GM18907 (cell line): ENCODE data around the gene NUCB2.

Experiments used
- ATAC-seq: cut with Tn5 transposase; IDR thresholded peaks from one replicate; pipeline ENCODE4 v1.9.1; 2021; ENCODE audit warnings: mild to moderate bottlenecking, moderate library complexity; ENCODE audit not compliant: unreplicated experiment

The NUCB2 gene

GRCh38 chr11:17328871-17329494 lies 52.4 kb downstream of the NUCB2 start:
- ATAC-seq: no peak

DNA sequence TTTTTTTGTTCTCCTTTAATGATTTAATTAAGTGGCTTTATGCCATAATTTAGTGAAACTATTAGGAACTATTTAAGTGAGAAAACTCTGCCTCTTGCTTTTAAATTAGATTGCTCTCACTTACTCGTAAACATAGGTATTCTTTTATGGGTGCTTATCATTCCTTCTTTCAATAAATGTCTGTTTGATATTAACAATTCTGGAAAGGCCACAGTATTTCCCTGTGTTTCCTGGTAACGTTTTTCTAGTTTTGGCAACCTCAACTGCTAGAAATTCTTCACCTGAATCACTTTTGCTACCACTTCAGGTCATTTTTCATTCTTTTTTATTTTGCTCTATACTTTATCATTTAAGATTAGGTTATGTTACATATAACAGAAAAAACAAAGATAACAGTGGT lies 55.1 kb downstream of the NUCB2 start:
- ATAC-seq: no peak

DNA sequence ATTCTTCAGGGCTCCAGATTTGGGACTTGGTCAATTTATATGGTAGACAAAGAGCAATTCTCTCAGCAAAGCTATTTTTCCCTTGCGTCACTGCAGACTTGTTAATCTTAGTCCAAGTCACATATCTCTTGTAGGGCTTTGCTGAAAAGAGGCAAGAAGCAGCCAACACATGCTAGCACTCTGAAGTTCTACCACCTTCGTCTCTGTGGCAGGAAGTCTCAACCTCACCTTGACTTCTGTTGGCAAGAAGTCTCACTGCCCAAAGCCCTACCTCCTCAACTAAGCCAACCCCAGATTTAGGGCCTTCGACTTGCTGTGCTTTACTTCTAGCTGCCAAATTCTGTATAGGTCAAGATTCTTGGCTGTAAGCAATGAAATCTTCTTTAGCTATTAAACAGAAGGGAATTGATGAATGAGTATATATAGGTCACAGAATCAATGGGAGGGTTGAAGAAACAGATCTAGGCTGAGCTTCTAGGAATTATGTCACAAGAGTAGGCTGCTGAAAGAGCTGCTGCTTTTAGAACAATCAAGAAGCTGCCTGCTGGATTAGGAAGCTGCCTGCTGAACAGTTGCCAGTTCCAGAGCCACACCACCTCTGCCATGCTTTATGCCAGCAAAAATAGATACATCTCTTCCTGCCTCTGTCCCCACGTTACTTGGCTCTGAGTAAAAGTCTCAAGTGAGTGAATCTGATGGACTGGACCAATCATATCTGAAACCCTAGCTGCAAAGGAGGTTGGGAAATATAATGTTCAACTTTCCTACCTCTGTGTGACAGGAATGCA lies 57.5 kb downstream of the NUCB2 start:
- ATAC-seq: no peak

- no peak for ATAC-seq
These were observed 66.7 kb downstream of the NUCB2 start for GRCh38 chr11:17343257-17343656.

DNA sequence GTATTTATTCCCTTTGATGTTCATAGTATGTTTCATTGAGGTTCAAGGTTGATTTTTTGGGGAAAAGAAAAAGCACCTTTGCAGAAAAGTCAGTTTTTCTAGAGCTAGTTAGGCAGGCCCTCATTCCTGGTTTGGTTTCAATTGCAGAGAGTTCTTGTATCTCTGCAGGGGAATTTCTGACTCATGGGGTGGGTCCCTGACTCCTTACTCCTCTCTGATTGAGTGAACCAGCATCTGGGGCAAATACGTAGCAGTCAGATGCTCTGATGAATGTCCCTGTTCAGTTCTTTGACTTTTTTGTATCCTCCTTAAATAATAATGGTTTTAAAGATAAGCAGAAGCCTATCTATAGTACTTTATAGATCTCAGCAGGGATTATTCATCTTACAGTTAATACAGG lies 67.4 kb downstream of the NUCB2 start:
- no peak for ATAC-seq

DNA sequence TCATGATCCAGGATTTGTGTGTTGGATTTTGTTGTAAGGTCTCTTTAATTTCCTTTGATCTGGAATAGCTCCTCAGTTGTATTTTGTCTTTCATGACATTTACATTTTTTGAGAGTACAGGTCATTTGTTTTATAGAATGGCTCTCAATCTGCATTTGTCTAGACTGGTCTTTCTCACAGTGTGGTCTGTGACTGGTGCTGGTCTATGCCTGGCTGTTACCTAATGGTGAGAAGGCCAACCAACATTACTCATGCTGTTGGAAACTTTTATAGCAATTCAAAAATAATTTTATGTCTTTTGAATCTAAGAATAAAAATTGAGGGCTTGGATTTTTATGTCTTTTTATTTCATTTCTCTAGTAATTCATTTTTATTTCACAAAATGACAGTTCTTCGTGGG lies 71.1 kb downstream of the NUCB2 start:
- ATAC-seq: no peak

GRCh38 chr11:17350455-17351171 lies 74.1 kb downstream of the NUCB2 start:
- ATAC-seq: no peak

GRCh38 chr11:17351172-17351509 lies 74.6 kb downstream of the NUCB2 start:
- no peak for ATAC-seq

DNA sequence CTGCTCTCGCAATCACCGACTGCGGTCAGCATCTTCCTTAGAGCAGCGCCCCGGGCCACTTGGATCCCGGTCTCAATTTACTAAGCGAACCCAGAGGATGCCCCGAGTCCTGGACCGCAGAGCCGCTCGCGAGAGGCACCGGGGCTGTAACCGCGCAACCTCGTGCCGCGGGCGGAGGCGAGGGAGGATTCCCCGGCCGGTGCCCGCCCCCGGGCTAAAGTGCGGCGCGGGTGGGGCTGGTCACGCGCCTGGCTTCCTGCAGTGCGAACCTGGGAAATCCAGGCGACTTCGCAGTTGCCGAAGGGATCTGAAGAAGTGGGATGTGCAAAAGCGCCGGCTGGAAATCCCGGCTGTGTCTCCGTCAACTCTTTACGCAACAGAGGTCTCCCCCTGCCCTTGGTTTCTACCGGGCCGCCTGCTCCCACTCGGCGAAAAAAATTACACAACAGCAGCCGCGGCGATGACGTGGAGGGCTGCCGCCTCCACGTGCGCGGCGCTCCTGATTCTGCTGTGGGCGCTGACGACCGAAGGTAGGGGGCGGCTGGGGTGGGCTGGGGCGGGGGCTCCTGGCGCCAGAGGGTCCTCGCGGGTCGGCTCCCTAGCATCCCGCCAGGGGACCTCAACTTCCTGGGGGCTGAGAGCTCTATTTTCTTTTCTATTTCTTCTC lies 75.1 kb downstream of the NUCB2 start, which contains the start of gene NCR3LG1:
TSS of gene NCR3LG1 (plus strand) at position 291 of the 667 bp plus-strand sequence. CDS start at position 461, 170 bp downstream.
- no peak for ATAC-seq

- ATAC-seq: peak; percentile 38
These were observed 76.6 kb downstream of the NUCB2 start for GRCh38 chr11:17352950-17353820.

- no peak for ATAC-seq
These were observed 77.5 kb downstream of the NUCB2 start for GRCh38 chr11:17353821-17354600.

DNA sequence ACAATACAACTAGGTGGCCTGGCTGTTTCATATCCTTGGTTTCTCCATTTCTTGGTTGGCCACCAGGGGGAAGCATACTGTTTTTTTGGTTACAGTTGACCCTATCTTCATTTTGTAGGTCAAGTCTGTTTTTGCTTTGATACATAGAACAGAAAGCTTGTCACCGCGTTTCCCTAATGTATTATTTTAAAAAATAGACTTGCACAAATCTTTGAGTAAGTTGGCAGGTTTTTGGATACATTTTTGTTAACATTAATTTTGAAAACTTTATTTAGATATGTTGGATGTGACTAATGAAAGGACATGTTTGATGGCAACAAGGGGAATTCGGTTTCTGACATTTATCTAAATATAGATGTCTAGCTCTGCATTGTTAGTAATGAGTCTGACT lies 78.1 kb downstream of the NUCB2 start:
- ATAC-seq: no peak

GRCh38 chr11:17366495-17366894 lies 90.0 kb downstream of the NUCB2 start:
- ATAC-seq: no peak

GRCh38 chr11:17368551-17368950 lies 92.0 kb downstream of the NUCB2 start:
- ATAC-seq: no peak

- no peak for ATAC-seq
These were observed 92.6 kb downstream of the NUCB2 start for GRCh38 chr11:17369094-17369493.

- no peak for ATAC-seq
These were observed 93.2 kb downstream of the NUCB2 start for GRCh38 chr11:17369684-17370243.

DNA sequence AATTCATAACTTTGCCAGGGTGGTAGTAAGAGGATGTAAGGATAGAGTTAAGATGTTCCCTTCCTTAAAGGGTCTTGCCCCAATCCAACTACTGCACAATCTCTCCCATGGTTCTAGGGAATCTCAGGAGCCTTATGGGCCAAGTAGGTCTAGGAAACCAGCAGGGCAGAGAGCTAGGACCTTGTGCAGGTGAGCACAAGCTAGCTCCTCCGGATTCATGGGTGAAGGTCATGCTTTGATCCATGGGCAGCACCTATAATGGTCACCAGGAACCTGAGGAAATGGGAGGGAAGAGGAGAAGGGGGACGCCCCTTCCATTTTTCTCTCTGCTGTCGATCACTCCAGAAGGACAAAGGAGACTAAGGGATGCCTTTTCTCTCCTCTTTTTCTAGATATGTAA lies 95.1 kb downstream of the NUCB2 start:
- ATAC-seq: no peak

GRCh38 chr11:17375547-17375946 lies 99.0 kb downstream of the NUCB2 start:
- ATAC-seq: no peak

GRCh38 chr11:17376493-17376892 lies 100.0 kb downstream of the NUCB2 start:
- no peak for ATAC-seq
